A549 (cell line): Measurements from ENCODE around the gene CRTC3. TPM values are rescaled to one million over a fixed set of nuclear protein-coding genes. Genes with fewer than 3 reads are reported as not detected.
A peak's percentile ranks its signal among the peaks of the same experiment; 100 is the strongest.

ENCODE experiments used
- ATAC-seq, 2 experiments: fragments of 200-7000 bp in 1 of 2; fragments of >200 bp in 1 of 2; cut with Nextera tagmentation in 1 of 2; cut with Tn5 transposase in 1 of 2; 3 replicates each; pipeline versions ENCODE4 v1.8.0 to v1.9.1; 2018 to 2020; ENCODE audit warnings: mild to moderate bottlenecking in 1 of 2, moderate library complexity in 1 of 2
- CTCF ChIA-PET: fragments of 300-600 bp; sonication (Branson Sonifier 250); formaldehyde crosslinking; extraction: SDS; loops from one replicate; lab custom pipeline; 2021; ENCODE audit warnings: antibody characterized with exemption, inconsistent platforms; lab: Yijun Ruan, JAX
- POLR2A ChIA-PET: fragments of 350-600 bp; formaldehyde crosslinking; extraction: SDS; loops from one replicate; lab custom pipeline; 2021; ENCODE audit warnings: antibody characterized with exemption, inconsistent platforms; lab: Yijun Ruan, JAX
- DNase-seq, 2 experiments: peaks; one replicate each; pipeline versions ENCODE4 v3.0.0 to v3.0.0-alpha.2; 2011 to 2016; ENCODE audit warnings: low read depth in 1 of 2, low spot score in 1 of 2
- FAIRE-seq: peaks from 2 replicates; lab custom pipeline; 2011; peaks lifted over from hg19 to GRCh38; lab: Jason Lieb, UNC
- H3K27ac ChIP-seq, 2 experiments: fragments of >200 bp; sonication (Bioruptor Twin); formaldehyde crosslinking; 3 replicates each; pipeline ENCODE4 v1.5.1; 2016 to 2017
- H3K4me1 ChIP-seq: fragments of >200 bp; sonication (Bioruptor Twin); formaldehyde crosslinking; 3 replicates; pipeline ENCODE4 v1.6.1; 2016
- H3K4me2 ChIP-seq: fragments of >200 bp; sonication (Bioruptor Twin); formaldehyde crosslinking; 3 replicates; pipeline ENCODE4 v1.6.1; 2016
- H3K4me3 ChIP-seq: fragments of >200 bp; sonication (Bioruptor Twin); formaldehyde crosslinking; 3 replicates; pipeline ENCODE4 v1.5.1; 2016
- H3K9me3 ChIP-seq: fragments of >200 bp; sonication (Bioruptor Twin); formaldehyde crosslinking; 3 replicates; pipeline ENCODE4 v1.6.1; 2016
- ATOH8 ChIP-seq: fragments of 250-450 bp; sonication (Bioruptor Pico); IDR thresholded peaks from 2 replicates; pipeline ENCODE4 v1.5.0; 2020; ENCODE audit warnings: low read depth, mild to moderate bottlenecking, moderate library complexity
- CBX8 ChIP-seq: fragments of 200-600 bp; sonication (generic); IDR thresholded peaks from 2 replicates; pipeline ENCODE4 v1.6.1; 2016
- CEBPB ChIP-seq, 2 experiments: fragments of >200 bp in 1 of 2; sonication (Bioruptor Twin) in 1 of 2; formaldehyde crosslinking in 1 of 2; IDR thresholded peaks; 2 replicates each; pipeline ENCODE4 v1.6.1; 2012 to 2016
- CHD2 ChIP-seq: fragments of 150-350 bp; IDR thresholded peaks from 2 replicates; pipeline ENCODE4 v1.6.1; 2014; ENCODE audit warnings: low read length; ENCODE audit not compliant: partially characterized antibody
- CHD4 ChIP-seq: fragments of 200-600 bp; sonication (generic); IDR thresholded peaks from 2 replicates; pipeline ENCODE4 v1.6.1; 2016; ENCODE audit warnings: antibody characterized with exemption, mild to moderate bottlenecking, borderline replicate concordance
- CTCF ChIP-seq: fragments of >200 bp; sonication (Bioruptor Twin); formaldehyde crosslinking; IDR thresholded peaks from 3 replicates; pipeline ENCODE4 v1.5.1; 2016
- EHMT2 ChIP-seq: fragments of 200-600 bp; sonication (generic); IDR thresholded peaks from 2 replicates; pipeline ENCODE4 v1.6.1; 2016; ENCODE audit warnings: antibody characterized with exemption, low read depth, mild to moderate bottlenecking, moderate library complexity
- EP300 ChIP-seq, 2 experiments: fragments of >200 bp; sonication (Bioruptor Twin); formaldehyde crosslinking; IDR thresholded peaks; 2 replicates in 1 of 2; 3 replicates in 1 of 2; pipeline ENCODE4 v1.6.1; 2016 to 2017
- ESRRA ChIP-seq: fragments of 150-350 bp; IDR thresholded peaks from 2 replicates; pipeline ENCODE4 v1.6.1; 2014; ENCODE audit warnings: mild to moderate bottlenecking, low read length, borderline replicate concordance
- FOSL2 ChIP-seq, 2 experiments: fragments of 450-650 bp in 1 of 2; fragments of >200 bp in 1 of 2; sonication (Bioruptor Twin) in 1 of 2; formaldehyde crosslinking; IDR thresholded peaks; 2 replicates each; pipeline versions ENCODE4 v1.5.0 to v1.6.1; 2016 to 2020; ENCODE audit warnings: mild to moderate bottlenecking in 1 of 2, moderate library complexity in 1 of 2
- HDAC2 ChIP-seq: fragments of 200-600 bp; sonication (generic); IDR thresholded peaks from 2 replicates; pipeline ENCODE4 v1.6.1; 2016
- HES2 ChIP-seq: fragments of >200 bp; sonication (Bioruptor Twin); formaldehyde crosslinking; IDR thresholded peaks from 2 replicates; pipeline ENCODE4 v1.6.1; 2016
- HMGXB4 ChIP-seq: fragments of 250-450 bp; sonication (Bioruptor Pico); IDR thresholded peaks from 2 replicates; pipeline ENCODE4 v1.5.0; 2021; ENCODE audit warnings: mild to moderate bottlenecking, moderate library complexity, borderline replicate concordance
- HOXB5 ChIP-seq: fragments of 250-450 bp; sonication (Bioruptor Pico); IDR thresholded peaks from 2 replicates; pipeline ENCODE4 v1.5.0; 2020; ENCODE audit warnings: mild to moderate bottlenecking, moderate library complexity
- JUN ChIP-seq, 2 experiments: fragments of >200 bp; sonication (Bioruptor Twin); formaldehyde crosslinking; IDR thresholded peaks; 2 replicates in 1 of 2; 3 replicates in 1 of 2; pipeline ENCODE4 v1.6.1; 2016 to 2017
- KDM1A ChIP-seq: fragments of 200-600 bp; sonication (generic); IDR thresholded peaks from 2 replicates; pipeline ENCODE4 v1.6.1; 2016; ENCODE audit warnings: low read depth, mild to moderate bottlenecking
- PBX3 ChIP-seq: IDR thresholded peaks from 2 replicates; pipeline ENCODE4 v1.6.1; 2012
- RAD21 ChIP-seq, 2 experiments: fragments of >200 bp in 1 of 2; sonication (Bioruptor Twin) in 1 of 2; formaldehyde crosslinking in 1 of 2; IDR thresholded peaks in 1 of 2; conservative IDR thresholded peaks in 1 of 2; 2 replicates in 1 of 2; 3 replicates in 1 of 2; pipeline ENCODE4 v1.6.1; 2012 to 2018; ENCODE audit warnings: inconsistent platforms in 1 of 2
- RARB ChIP-seq: fragments of 250-450 bp; sonication (Bioruptor Pico); IDR thresholded peaks from 2 replicates; pipeline ENCODE4 v1.8.0; 2021; ENCODE audit warnings: mild to moderate bottlenecking, moderate library complexity
- RFX5 ChIP-seq: fragments of 450-650 bp; IDR thresholded peaks from 2 replicates; pipeline ENCODE4 v1.7.1; 2014; ENCODE audit warnings: antibody characterized with exemption, mild to moderate bottlenecking, moderate library complexity
- WGBS: methylation state at CpG from one replicate; pipeline ENCODE4 v1.1.6; 2017; ENCODE audit errors: missing lambda C conversion rate; 5-methylcytosine and 5-hydroxymethylcytosine counted together
- polyA plus RNA-seq, 4 experiments: library from polyadenylated mRNA; depleted of rRNA in 3 of 4; stranded (reverse); fragments of >200 nt; fragmentation: RNase III in 1 of 4; extraction: RNeasy Plus Mini Kit Qiagen cat#74134 plus additional on column Dnase treatment in 1 of 4; gene quantifications; 2 replicates in 3 of 4; 3 replicates in 1 of 4; pipeline ENCODE4 v1.2.3, GENCODE V29; 2011 to 2017
- TF ChIP-seq, protein P1 (sequence below): IDR thresholded peaks from 2 replicates; pipeline ENCODE4 v1.6.1; 2012

Gene CRTC3
- polyA plus RNA-seq, 2 of the 4 experiments (the other 2 are of a cell fraction) = 17.5 to 30.5 TPM

DNA sequence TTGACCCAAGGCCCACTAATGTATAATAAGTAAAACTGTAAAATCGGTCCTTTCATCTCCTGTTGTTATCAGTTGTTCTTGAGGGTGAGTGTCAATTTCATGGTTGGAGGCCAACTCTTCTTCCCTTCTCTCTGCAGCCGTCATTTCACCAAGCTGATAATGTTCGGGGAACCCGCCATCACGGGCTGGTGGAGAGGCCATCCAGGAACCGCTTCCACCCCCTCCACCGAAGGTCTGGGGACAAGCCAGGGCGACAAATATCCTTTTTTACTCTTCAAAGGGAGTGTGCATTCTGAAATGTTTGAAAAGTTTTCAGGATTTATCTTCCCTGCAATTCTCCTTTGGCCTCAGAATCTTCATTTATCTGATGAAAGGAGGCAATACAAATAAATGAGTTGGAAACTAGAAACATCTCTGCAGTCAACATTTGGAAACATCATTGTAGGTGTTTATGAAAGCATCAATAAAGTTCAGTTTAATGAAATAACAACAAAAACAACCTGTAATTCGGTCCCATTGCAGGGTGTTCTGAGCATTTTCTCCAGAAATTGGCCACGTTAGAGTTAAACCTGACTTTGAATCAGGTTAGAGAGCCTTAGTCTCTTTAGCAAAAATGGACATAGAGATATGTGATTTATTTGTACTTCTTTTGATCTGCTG, 63.9 kb downstream of the CRTC3 start:
- Histone ChIP-seq H3K27ac (peak overlapping the region; percentile 59 to 73), H3K4me2 (peak overlapping the region; percentile 65), H3K9me3 (no peaks in the 10 kb centered on the region), H3K4me3 (no peak overlapping the region), H3K4me1 (peaks cover 54% of the 10 kb centered on the region)
- ChIA-PET CTCF (interaction anchor here (1.1 kb wide), 2 partner anchors 71 to 273 kb away, joined by 3 to 4 read pairs; no protein-coding TSS in a partner anchor), POLR2A (interaction anchor here (1.0 kb wide), 1 partner anchor 309 kb away, joined by 3 read pairs; no protein-coding TSS in a partner anchor)
- ATAC-seq (no peak), FAIRE-seq (no peak), DNase-seq (no peak)
- 92% methylated on average over 10 of the region's 10 CpGs for WGBS
- TF ChIP-seq HES2 (no peak), CBX8 (no peak), EHMT2 (no peak), RARB (no peak), HDAC2 (no peak), HOXB5 (no peak), JUN (IDR thresholded peaks at IDR 0.05) (no peak), RAD21 (conservative IDR thresholded peaks at IDR 0.05 in 1 of 2, IDR thresholded peaks at IDR 0.05 in 1 of 2) (no peak), KDM1A (no peak), HMGXB4 (CRISPR knock-in tag) (no peak), ATOH8 (no peak), EP300 (IDR thresholded peaks at IDR 0.05) (no peak), CHD2 (no peak), CHD4 (no peak), RFX5 (no peak), FOSL2 (IDR thresholded peaks at IDR 0.05) (no peak), FOSL2 (CRISPR knock-in tag; IDR thresholded peaks at IDR 0.05) (no peak), CEBPB (IDR thresholded peaks at IDR 0.05) (no peak)

- FAIRE-seq = no peak
- CTCF ChIA-PET = interaction anchor here (0.6 to 1.1 kb wide), 3 partner anchors 58 to 274 kb away, joined by 3 to 4 read pairs (median 3); no protein-coding TSS in a partner anchor
- peak overlapping the region; percentile 59 to 73 for H3K27ac ChIP-seq
- TF ChIP-seq, protein P1, sequence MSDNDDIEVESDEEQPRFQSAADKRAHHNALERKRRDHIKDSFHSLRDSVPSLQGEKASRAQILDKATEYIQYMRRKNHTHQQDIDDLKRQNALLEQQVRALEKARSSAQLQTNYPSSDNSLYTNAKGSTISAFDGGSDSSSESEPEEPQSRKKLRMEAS = peak; percentile 45; the same call in 1 of the 2 replicates
- TF ChIP-seq CTCF = no peak
- no peak for TF ChIP-seq ESRRA
- TF ChIP-seq EP300 (IDR thresholded peaks at IDR 0.05) = no peak
- no peak for TF ChIP-seq PBX3
- DNase-seq = peak in 1 of 2 experiments; percentile 72
- peaks cover 54% of the 10 kb centered on the region for H3K4me1 ChIP-seq
- H3K4me2 ChIP-seq = peak overlapping the region; percentile 65
- ATAC-seq = peak; percentile 19 to 51; a peak in 4 of 6 replicates
- POLR2A ChIA-PET = interaction anchor here (1.0 kb wide), 1 partner anchor 308 kb away, joined by 3 read pairs; no protein-coding TSS in a partner anchor
- no peaks in the 10 kb centered on the region for H3K9me3 ChIP-seq
- no peak overlapping the region for H3K4me3 ChIP-seq
- 53% methylated on average over 10 of the region's 10 CpGs for WGBS
Observed at GRCh38 chr15:90594301-90594738, 64.6 kb downstream of the CRTC3 start.
